Prostate gland (tissue), 2 donors: ENCODE measurements around the gene RACK1.

Source experiments
- POLR2A ChIP-seq: fragments of 450-650 bp; IDR thresholded peaks from one replicate; pipeline ENCODE4 v1.6.1; 2016; ENCODE audit warnings: antibody characterized with exemption, mild to moderate bottlenecking
- TF ChIP-seq, protein P1 (sequence below), 4 experiments: fragments of 200-600 bp in 2 of 4; fragments of 450-650 bp in 2 of 4; sonication (generic) in 2 of 4; IDR thresholded peaks; 1 replicate in 3 of 4; 2 replicates in 1 of 4; pipeline ENCODE4 v1.5.1; 2016 to 2019; ENCODE audit warnings: antibody characterized with exemption in 4 of 4, mild to moderate bottlenecking in 2 of 4, moderate library complexity in 2 of 4

DNA sequence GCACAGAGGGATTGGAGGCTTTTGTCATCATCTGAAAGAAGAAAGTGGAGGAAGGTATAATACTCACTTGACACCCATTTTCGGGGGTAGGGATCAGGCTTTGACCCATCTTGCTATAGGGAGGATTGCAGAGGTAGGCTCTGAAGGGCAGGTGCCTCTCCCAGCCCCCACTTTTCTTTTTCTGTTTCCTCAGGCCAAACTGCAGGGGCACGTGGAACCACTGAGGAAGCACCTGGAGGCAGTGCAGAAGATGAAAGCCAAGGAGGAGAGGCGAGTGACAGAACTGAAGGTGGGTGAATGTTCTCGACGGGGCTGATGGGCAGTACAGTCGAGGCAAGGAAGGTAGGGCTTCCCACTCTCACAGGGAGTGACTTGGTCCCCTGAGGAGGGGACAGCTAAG, 13.2 kb downstream of the RACK1 start:
- TF ChIP-seq, protein P1, sequence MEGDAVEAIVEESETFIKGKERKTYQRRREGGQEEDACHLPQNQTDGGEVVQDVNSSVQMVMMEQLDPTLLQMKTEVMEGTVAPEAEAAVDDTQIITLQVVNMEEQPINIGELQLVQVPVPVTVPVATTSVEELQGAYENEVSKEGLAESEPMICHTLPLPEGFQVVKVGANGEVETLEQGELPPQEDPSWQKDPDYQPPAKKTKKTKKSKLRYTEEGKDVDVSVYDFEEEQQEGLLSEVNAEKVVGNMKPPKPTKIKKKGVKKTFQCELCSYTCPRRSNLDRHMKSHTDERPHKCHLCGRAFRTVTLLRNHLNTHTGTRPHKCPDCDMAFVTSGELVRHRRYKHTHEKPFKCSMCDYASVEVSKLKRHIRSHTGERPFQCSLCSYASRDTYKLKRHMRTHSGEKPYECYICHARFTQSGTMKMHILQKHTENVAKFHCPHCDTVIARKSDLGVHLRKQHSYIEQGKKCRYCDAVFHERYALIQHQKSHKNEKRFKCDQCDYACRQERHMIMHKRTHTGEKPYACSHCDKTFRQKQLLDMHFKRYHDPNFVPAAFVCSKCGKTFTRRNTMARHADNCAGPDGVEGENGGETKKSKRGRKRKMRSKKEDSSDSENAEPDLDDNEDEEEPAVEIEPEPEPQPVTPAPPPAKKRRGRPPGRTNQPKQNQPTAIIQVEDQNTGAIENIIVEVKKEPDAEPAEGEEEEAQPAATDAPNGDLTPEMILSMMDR (IDR thresholded peaks at IDR 0.05) = no peak
- TF ChIP-seq POLR2A = no peak
